ENCODE results near the gene VSNL1.

DNA sequence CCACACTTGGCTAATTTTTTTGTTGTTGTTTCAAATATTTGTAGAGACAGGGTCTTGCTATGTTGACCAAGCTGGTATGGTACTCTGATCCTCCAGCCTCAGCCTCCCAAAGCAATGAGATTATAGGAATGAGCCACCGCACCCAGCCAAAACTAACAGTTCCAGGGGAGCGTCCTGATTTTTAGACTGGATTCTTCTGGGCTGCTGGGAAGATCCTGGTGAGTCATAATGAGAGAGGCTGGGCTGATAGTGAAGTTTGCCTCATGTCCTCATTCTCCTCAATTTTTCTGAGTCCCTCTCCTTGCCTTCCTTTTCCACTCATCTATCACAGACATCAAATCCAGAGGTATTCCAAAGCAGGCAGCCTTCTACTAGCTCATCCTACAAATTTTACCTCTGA, 81.3 kb downstream of the VSNL1 start:
- TF ChIP-seq, protein P1, sequence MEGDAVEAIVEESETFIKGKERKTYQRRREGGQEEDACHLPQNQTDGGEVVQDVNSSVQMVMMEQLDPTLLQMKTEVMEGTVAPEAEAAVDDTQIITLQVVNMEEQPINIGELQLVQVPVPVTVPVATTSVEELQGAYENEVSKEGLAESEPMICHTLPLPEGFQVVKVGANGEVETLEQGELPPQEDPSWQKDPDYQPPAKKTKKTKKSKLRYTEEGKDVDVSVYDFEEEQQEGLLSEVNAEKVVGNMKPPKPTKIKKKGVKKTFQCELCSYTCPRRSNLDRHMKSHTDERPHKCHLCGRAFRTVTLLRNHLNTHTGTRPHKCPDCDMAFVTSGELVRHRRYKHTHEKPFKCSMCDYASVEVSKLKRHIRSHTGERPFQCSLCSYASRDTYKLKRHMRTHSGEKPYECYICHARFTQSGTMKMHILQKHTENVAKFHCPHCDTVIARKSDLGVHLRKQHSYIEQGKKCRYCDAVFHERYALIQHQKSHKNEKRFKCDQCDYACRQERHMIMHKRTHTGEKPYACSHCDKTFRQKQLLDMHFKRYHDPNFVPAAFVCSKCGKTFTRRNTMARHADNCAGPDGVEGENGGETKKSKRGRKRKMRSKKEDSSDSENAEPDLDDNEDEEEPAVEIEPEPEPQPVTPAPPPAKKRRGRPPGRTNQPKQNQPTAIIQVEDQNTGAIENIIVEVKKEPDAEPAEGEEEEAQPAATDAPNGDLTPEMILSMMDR (IDR thresholded peaks at IDR 0.05): no peak
- TF ChIP-seq EZH2phosphoT487 (IDR thresholded peaks at IDR 0.05) (no peak), EZH2 (IDR thresholded peaks at IDR 0.05) (no peak)
